Midbrain (tissue), 1 donor: ENCODE measurements around the gene CDH2.
A peak's percentile ranks its signal among the peaks of the same experiment; 100 is the strongest.

ENCODE experiments used
- DNase-seq: peaks from one replicate; lab custom pipeline; 2025; lab: John Stamatoyannopoulos, UW

The CDH2 gene

GRCh38 chr18:28168725-28169124 lies 8.2 kb downstream of the CDH2 start:
- DNase-seq, result no peak

GRCh38 chr18:28167835-28168349 lies 9.0 kb downstream of the CDH2 start:
- DNase-seq, result no peak

GRCh38 chr18:28164771-28165483 lies 12.0 kb downstream of the CDH2 start:
- no peak for DNase-seq

GRCh38 chr18:28163201-28163775 lies 13.6 kb downstream of the CDH2 start:
- DNase-seq, result no peak

- no peak for DNase-seq
Observed at GRCh38 chr18:28161608-28162599, 15.0 kb downstream of the CDH2 start.

- no peak for DNase-seq
Observed at GRCh38 chr18:28159055-28159454, 17.9 kb downstream of the CDH2 start.

GRCh38 chr18:28158083-28158581 lies 18.8 kb downstream of the CDH2 start:
- peak; percentile 23 for DNase-seq

- no peak for DNase-seq
Observed at GRCh38 chr18:28153485-28154065, 23.4 kb downstream of the CDH2 start.

- no peak for DNase-seq
Observed at GRCh38 chr18:28152754-28153153, 24.2 kb downstream of the CDH2 start.

GRCh38 chr18:28152354-28152753 lies 24.6 kb downstream of the CDH2 start:
- DNase-seq, result peak; percentile 56

- DNase-seq, result no peak
Observed at GRCh38 chr18:28151434-28151833, 25.5 kb downstream of the CDH2 start.

- no peak for DNase-seq
Observed at GRCh38 chr18:28150925-28151324, 26.0 kb downstream of the CDH2 start.

GRCh38 chr18:28149810-28150420 lies 27.0 kb downstream of the CDH2 start:
- DNase-seq, result no peak

GRCh38 chr18:28147674-28148171 lies 29.2 kb downstream of the CDH2 start:
- DNase-seq, result no peak

- no peak for DNase-seq
Observed at GRCh38 chr18:28143725-28144124, 33.2 kb downstream of the CDH2 start.

GRCh38 chr18:28138816-28139215 lies 38.1 kb downstream of the CDH2 start:
- DNase-seq, result no peak

GRCh38 chr18:28136071-28136470 lies 40.9 kb downstream of the CDH2 start:
- DNase-seq, result no peak

GRCh38 chr18:28134774-28135173 lies 42.2 kb downstream of the CDH2 start:
- no peak for DNase-seq

GRCh38 chr18:28132084-28132483 lies 44.8 kb downstream of the CDH2 start:
- DNase-seq, result no peak

- no peak for DNase-seq
Observed at GRCh38 chr18:28128659-28128980, 48.3 kb downstream of the CDH2 start.
